Spleen (tissue), 11 donors: ENCODE data around the gene IGFALS. TPM values are rescaled to one million over a fixed set of nuclear protein-coding genes. Genes with fewer than 3 reads are reported as not detected.

Experiments used
- DNase-seq: peaks from one replicate; pipeline ENCODE4 v3.0.0-alpha.2; 2020
- H3K27ac ChIP-seq, 8 donors: fragments of 200-600 bp; sonication (generic) in 7 of 8; 1 replicate in 4 of 8; 2 replicates in 4 of 8; pipeline versions ENCODE4 v1.5.0 to v1.8.0; 2016 to 2021; ENCODE audit warnings: inconsistent platforms in 4 of 8, mild to moderate bottlenecking in 4 of 8, moderate library complexity in 1 of 8
- H3K27me3 ChIP-seq, 7 donors: fragments of 200-600 bp; sonication (generic) in 6 of 7; replicated peaks in 1 of 7; 1 replicate in 4 of 7; 2 replicates in 3 of 7; pipeline versions ENCODE4 v1.5.0 to v1.8.0; 2016 to 2021; ENCODE audit warnings: inconsistent platforms in 3 of 7, mild to moderate bottlenecking in 1 of 7
- H3K36me3 ChIP-seq, 6 donors: fragments of 200-600 bp; sonication (generic) in 5 of 6; 1 replicate in 4 of 6; 2 replicates in 2 of 6; pipeline versions ENCODE4 v1.5.0 to v1.8.0; 2016 to 2021; ENCODE audit warnings: inconsistent platforms in 2 of 6
- H3K4me1 ChIP-seq, 6 donors: fragments of 200-600 bp; sonication (generic) in 5 of 6; 1 replicate in 3 of 6; 2 replicates in 3 of 6; pipeline versions ENCODE4 v1.5.0 to v1.8.0; 2016 to 2021; ENCODE audit warnings: inconsistent platforms in 3 of 6
- H3K4me3 ChIP-seq, 8 donors: fragments of 200-600 bp; sonication (generic) in 7 of 8; 1 replicate in 4 of 8; 2 replicates in 4 of 8; pipeline versions ENCODE4 v1.5.0 to v1.8.0; 2016 to 2021; ENCODE audit warnings: inconsistent platforms in 4 of 8, mild to moderate bottlenecking in 4 of 8, moderate library complexity in 2 of 8
- H3K9me3 ChIP-seq, 8 donors: fragments of 200-600 bp; sonication (generic) in 7 of 8; 1 replicate in 4 of 8; 2 replicates in 4 of 8; pipeline versions ENCODE4 v1.5.0 to v1.8.0; 2016 to 2021; ENCODE audit warnings: inconsistent platforms in 4 of 8
- POLR2A ChIP-seq, 3 donors: fragments of 450-650 bp; IDR thresholded peaks; one replicate each; pipeline ENCODE4 v1.5.1; 2017; ENCODE audit warnings: antibody characterized with exemption in 3 of 3, mild to moderate bottlenecking in 1 of 3
- POLR2AphosphoS5 ChIP-seq, 3 donors: sonication (generic); formaldehyde crosslinking; IDR thresholded peaks; one replicate each; pipeline ENCODE4 v1.5.1; 2017; ENCODE audit warnings: antibody characterized with exemption in 3 of 3
- WGBS, 5 donors: extraction: QIAGEN DNeasy Blood & Tissue Kit in 3 of 5; methylation state at CpG; one replicate each; pipeline versions ENCODE4 v1.1.5 to v1.1.7; 2013 to 2018; 5-methylcytosine and 5-hydroxymethylcytosine counted together
- intact Hi-C: fragments of 100-400 bp; cut with DNase I; formaldehyde crosslinking; loops from one replicate; pipeline ENCODE4 v1.15.0; 2023; ENCODE audit warnings: low total_unique reads
- polyA plus RNA-seq, 3 donors: library from polyadenylated mRNA; stranded (reverse); fragments of 200-250 nt; gene quantifications; one replicate each; pipeline ENCODE4 v1.2.1, GENCODE V29; 2013
- total RNA-seq, 7 donors: library from RNA; depleted of rRNA in 3 of 7; stranded (reverse); fragments of >200 nt in 3 of 7; fragmentation: NEBNext Ultra II Directional in 4 of 7; extraction: Animal tissue kit (Norgen Biotek cat#: 25700) in 4 of 7; gene quantifications; one replicate each; pipeline versions ENCODE4 v1.1.0 to v1.2.1, GENCODE V29; 2016 to 2021
- TF ChIP-seq, protein P1 (sequence below), 11 experiments: fragments of 200-600 bp in 7 of 11; fragments of 450-650 bp in 4 of 11; sonication (generic) in 4 of 11; IDR thresholded peaks in 8 of 11; conservative IDR thresholded peaks in 3 of 11; 1 replicate in 7 of 11; 2 replicates in 4 of 11; pipeline versions ENCODE4 v1.4.0 to v1.8.0; 2016 to 2021; ENCODE audit warnings: antibody characterized with exemption in 11 of 11, inconsistent platforms in 4 of 11, mild to moderate bottlenecking in 1 of 11
- donor health status: healthy with polysubstance abuse.
- donor health status: DM: no; HTN: no; CAD: no; lungs with moderate emphysema.
- donor health status: DM: no; HTN: no; CAD: no.
- donor health status: Bipolar disorder and iron deficiency.
- donor health status: healthy.
- donor health status: DM: no; HTN: no; CAD: no.
- donor health status: DM: yes; HTN: yes; CAD: no.

The IGFALS gene
- total and polyA plus RNA-seq, 10 donors = 0.14 to 0.63 (median 0.29) TPM; not detected in 2

DNA sequence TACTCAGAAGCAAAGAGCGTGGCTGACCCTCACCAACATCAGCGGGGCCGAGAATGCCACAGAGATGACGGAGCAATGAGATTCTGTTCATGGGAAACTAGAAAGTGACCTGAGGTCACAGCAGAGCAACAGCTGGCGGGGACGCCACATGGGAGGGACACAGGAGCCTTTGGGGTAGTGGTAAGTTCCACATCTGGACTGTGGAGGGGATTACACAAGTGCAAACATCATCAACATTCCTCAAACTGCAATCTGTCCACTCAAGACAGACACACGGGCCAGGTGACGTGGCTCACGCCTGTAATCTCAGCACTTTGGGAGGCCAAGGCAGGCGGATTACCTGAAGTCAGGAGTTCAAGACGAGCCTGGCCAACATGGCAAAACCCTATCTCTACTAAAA lies 22.0 kb upstream of the IGFALS start:
- 90 to 96% (median 94%) methylated on average over 11 of the region's 11 CpGs for WGBS, 5 donors
- intact Hi-C loops = no loop called here
- Histone ChIP-seq H3K27me3 (no peaks in the 10 kb centered on the region), H3K9me3 (no peaks in the 10 kb centered on the region), H3K27ac (no peak overlapping the region), H3K4me3 (no peak overlapping the region), H3K4me1 (peaks cover 0 to 8% (median 0%) of the 10 kb centered on the region in 6 donors), H3K36me3 (peaks cover 0 to 98% (median 59%) of the 10 kb centered on the region in 6 donors)
- peak; percentile 37 for DNase-seq
- TF ChIP-seq, protein P1, sequence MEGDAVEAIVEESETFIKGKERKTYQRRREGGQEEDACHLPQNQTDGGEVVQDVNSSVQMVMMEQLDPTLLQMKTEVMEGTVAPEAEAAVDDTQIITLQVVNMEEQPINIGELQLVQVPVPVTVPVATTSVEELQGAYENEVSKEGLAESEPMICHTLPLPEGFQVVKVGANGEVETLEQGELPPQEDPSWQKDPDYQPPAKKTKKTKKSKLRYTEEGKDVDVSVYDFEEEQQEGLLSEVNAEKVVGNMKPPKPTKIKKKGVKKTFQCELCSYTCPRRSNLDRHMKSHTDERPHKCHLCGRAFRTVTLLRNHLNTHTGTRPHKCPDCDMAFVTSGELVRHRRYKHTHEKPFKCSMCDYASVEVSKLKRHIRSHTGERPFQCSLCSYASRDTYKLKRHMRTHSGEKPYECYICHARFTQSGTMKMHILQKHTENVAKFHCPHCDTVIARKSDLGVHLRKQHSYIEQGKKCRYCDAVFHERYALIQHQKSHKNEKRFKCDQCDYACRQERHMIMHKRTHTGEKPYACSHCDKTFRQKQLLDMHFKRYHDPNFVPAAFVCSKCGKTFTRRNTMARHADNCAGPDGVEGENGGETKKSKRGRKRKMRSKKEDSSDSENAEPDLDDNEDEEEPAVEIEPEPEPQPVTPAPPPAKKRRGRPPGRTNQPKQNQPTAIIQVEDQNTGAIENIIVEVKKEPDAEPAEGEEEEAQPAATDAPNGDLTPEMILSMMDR (IDR thresholded peaks at IDR 0.05 in 8 of 11, conservative IDR thresholded peaks at IDR 0.05 in 3 of 11) = no peak
- TF ChIP-seq POLR2AphosphoS5 (IDR thresholded peaks at IDR 0.05) (no peak), POLR2A (IDR thresholded peaks at IDR 0.05) (no peak)

DNA sequence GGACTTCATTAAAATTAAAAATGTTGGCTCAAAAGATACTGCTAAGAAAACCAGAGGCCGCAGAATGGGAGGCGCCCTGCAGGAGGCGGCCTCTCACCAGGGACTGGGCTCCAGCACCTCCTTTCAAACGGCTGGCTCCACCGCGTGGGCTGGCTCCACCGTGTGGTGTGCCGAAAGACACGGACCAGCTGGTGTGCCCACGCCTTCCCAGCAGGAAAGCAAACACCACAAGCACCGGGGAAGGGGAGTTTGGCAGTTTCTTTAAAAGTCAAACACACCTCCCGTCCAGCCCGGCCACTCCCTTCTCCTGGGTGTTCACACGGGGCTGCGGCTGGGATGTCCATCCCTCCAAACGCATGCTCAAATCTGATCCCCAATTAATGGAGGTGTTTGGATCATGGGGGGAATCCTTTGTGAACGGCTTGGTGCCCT lies 19.2 kb upstream of the IGFALS start:
- WGBS, 5 donors = 32 to 50% (median 36%) methylated on average over 17 of the region's 17 CpGs
- Histone ChIP-seq H3K4me3 (no peak overlapping the region), H3K36me3 (peaks cover 5 to 98% (median 57%) of the 10 kb centered on the region in 6 donors), H3K4me1 (peaks cover 0 to 8% (median 0%) of the 10 kb centered on the region in 6 donors), H3K9me3 (no peaks in the 10 kb centered on the region), H3K27me3 (no peaks in the 10 kb centered on the region), H3K27ac (no peak overlapping the region)
- DNase-seq = peak; percentile 81
- intact Hi-C loops = no loop called here
- TF ChIP-seq POLR2A (IDR thresholded peaks at IDR 0.05) (no peak), POLR2AphosphoS5 (IDR thresholded peaks at IDR 0.05) (peak in 2 of 3 donors; percentile 51 to 69)
- TF ChIP-seq, protein P1 (IDR thresholded peaks at IDR 0.05 in 8 of 11, conservative IDR thresholded peaks at IDR 0.05 in 3 of 11) = peak in 6 of 11 experiments; percentile 20 to 41 (median 34)

DNA sequence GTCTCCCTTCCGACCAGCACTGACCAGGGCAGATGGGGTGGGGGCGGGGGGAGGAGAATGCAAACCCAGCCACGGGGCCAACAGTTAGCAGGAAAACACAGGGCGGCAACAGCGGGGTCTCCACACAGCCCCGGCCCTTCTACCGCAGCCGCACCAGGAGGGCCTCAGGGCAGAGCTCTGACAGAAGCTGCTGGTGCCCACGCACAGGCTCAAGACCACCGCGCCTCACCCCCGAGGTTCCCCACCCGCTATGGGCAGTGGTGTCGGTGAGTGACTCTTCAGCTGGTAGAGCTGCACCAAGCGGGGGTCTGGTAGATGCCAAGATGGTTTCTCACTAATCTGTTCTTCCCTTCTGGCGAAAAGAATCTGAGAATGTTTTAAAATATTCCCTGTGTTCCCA lies 17.0 kb upstream of the IGFALS start:
- Histone ChIP-seq H3K9me3 (peaks cover 0 to 6% (median 0%) of the 10 kb centered on the region in 8 donors), H3K4me3 (no peak overlapping the region), H3K27me3 (no peaks in the 10 kb centered on the region), H3K4me1 (peaks cover 0 to 8% (median 0%) of the 10 kb centered on the region in 6 donors), H3K36me3 (peaks cover 5 to 98% (median 53%) of the 10 kb centered on the region in 6 donors), H3K27ac (no peak overlapping the region)
- no peak for TF ChIP-seq POLR2A (IDR thresholded peaks at IDR 0.05)
- no peak for TF ChIP-seq POLR2AphosphoS5 (IDR thresholded peaks at IDR 0.05)
- TF ChIP-seq, protein P1 (IDR thresholded peaks at IDR 0.05 in 8 of 11, conservative IDR thresholded peaks at IDR 0.05 in 3 of 11) = no peak
- intact Hi-C loops = no loop called here
- DNase-seq = no peak
- WGBS, 5 donors = 94 to 100% (median 97%) methylated on average over 11 to 16 of the region's 16 CpGs

DNA sequence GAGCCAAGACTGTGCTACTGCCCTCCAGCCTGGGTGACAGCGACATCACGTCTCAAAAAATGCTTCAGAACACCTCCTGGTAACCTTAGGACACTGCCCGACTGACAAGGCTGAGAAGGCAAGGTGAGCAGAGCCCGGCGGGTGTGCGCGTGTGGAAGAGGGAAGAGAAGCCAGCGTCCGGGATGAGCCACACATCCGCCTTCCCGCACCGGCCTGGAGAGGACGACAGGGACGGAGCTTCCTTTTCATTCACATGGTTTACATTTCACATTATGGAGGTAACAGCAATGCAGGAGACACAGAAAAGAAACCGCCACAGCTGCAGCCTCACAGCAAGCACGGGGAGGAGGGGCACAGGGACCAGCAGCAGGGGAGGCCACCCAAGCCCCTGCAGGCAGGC lies 16.6 kb upstream of the IGFALS start:
- WGBS, 5 donors = 95 to 96% (median 96%) methylated on average over 16 of the region's 16 CpGs
- H3K4me1 ChIP-seq = peaks cover 0 to 8% (median 0%) of the 10 kb centered on the region in 6 donors
- no peaks in the 10 kb centered on the region for H3K27me3 ChIP-seq
- H3K9me3 ChIP-seq = peaks cover 0 to 6% (median 0%) of the 10 kb centered on the region in 8 donors
- no peak for DNase-seq
- peaks cover 5 to 98% (median 50%) of the 10 kb centered on the region in 6 donors for H3K36me3 ChIP-seq
- intact Hi-C loops = no loop called here
- H3K4me3 ChIP-seq = no peak overlapping the region
- H3K27ac ChIP-seq = no peak overlapping the region
- no peak for TF ChIP-seq POLR2A (IDR thresholded peaks at IDR 0.05)
- TF ChIP-seq POLR2AphosphoS5 (IDR thresholded peaks at IDR 0.05) = peak in 1 of 3 donors; percentile 17
- TF ChIP-seq, protein P1 (IDR thresholded peaks at IDR 0.05 in 8 of 11, conservative IDR thresholded peaks at IDR 0.05 in 3 of 11) = no peak
